Activated naive CD4-positive, alpha-beta T cell treated with anti-CD3 and anti-CD28 coated beads, Interleukin-2, amount 50 U/mL, for 72 hours (primary cell): ENCODE measurements around the gene TAS2R8. TPM values are rescaled to one million over a fixed set of nuclear protein-coding genes. Genes with fewer than 3 reads are reported as not detected.

ENCODE experiments used
- ATAC-seq, 2 donors: fragments of 150-1000 bp; cut with Tn5 transposase; 2 replicates each; pipeline ENCODE4 v1.10.0; 2021; ENCODE audit warnings: mild to moderate bottlenecking in 2 of 2, moderate library complexity in 2 of 2
- DNase-seq, 2 donors: peaks; one replicate each; pipeline ENCODE4 v3.0.0; 2021 to 2022; ENCODE audit warnings: low spot score in 2 of 2
- H3K27ac Mint-ChIP-seq, 2 donors: one replicate each; pipeline ENCODE4 v1.8.0; 2022; ENCODE audit warnings: mild to moderate bottlenecking in 2 of 2, mixed read lengths in 2 of 2
- H3K36me3 Mint-ChIP-seq, 2 donors: one replicate each; pipeline ENCODE4 v1.8.0; 2022; ENCODE audit warnings: mixed read lengths in 2 of 2
- H3K9me3 Mint-ChIP-seq, 2 donors: one replicate each; pipeline ENCODE4 v1.8.0; 2022; ENCODE audit warnings: mixed read lengths in 2 of 2
- total RNA-seq, 2 donors: library from RNA; stranded (reverse); gene quantifications; one replicate each; pipeline ENCODE4 v1.2.3, GENCODE V29; 2022

TAS2R8 gene
- total RNA-seq, 2 donors from 2014 or later = not detected

- ATAC-seq (no peak), DNase-seq (no peak)
- Mint-ChIP-seq H3K27ac (no peak overlapping the region), H3K36me3 (no peaks in the 10 kb centered on the region), H3K9me3 (no peaks in the 10 kb centered on the region)
These were observed 23.8 kb downstream of the TAS2R8 start for GRCh38 chr12:10783252-10783651.

DNA sequence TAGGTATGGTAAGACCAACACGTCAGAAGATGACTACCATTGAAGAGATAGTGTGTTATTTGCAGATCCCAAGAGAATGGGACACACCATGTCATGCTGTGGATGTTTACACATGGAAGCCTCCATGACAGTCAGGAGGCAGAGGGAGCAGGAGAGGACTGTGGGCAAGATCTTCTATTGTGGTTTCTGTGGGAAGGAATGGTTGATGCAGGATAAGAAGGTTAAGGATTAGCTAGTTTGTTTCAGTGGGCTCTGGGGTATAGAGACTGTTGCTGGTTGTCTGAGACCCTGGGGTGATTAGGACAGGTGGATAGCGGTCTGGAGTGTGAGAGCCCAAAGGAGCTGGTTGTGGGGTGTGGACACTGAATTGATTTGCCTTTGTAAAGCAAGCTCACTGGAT lies 28.0 kb downstream of the TAS2R8 start:
- DNase-seq (no peak), ATAC-seq (no peak)
- H3K36me3 Mint-ChIP-seq = no peaks in the 10 kb centered on the region
- H3K9me3 Mint-ChIP-seq = no peaks in the 10 kb centered on the region
- no peak overlapping the region for H3K27ac Mint-ChIP-seq

DNA sequence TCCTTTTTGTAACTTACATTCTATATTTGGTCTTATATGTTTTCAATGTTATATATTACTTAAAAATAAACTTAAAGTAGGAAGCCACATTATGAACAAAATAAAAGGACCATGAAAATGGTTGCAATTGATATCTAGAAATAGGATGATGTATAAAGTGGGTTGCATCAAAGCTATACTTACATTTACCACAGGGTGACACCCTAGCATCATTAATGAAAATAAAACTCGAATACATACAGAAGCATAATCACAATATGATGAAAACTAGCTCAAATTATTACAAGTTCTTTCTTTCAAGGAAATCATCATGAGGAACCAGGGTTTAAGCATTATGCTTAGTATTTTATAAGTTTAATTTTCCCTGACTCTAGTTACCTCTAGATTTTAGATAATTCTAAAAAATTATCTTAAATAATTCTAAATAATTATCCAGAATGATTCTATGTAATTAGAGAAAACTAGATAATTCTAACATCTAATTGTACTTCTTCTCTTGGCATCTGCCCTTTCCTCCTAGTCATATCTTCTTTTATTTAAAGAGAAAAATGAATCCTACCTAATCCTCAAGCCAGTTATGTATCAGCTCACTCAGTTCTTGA lies 35.9 kb downstream of the TAS2R8 start:
- DNase-seq = no peak
- Mint-ChIP-seq H3K27ac (no peak overlapping the region), H3K36me3 (no peaks in the 10 kb centered on the region), H3K9me3 (no peaks in the 10 kb centered on the region)
- peak in 1 of 2 donors; percentile 66 for ATAC-seq

DNA sequence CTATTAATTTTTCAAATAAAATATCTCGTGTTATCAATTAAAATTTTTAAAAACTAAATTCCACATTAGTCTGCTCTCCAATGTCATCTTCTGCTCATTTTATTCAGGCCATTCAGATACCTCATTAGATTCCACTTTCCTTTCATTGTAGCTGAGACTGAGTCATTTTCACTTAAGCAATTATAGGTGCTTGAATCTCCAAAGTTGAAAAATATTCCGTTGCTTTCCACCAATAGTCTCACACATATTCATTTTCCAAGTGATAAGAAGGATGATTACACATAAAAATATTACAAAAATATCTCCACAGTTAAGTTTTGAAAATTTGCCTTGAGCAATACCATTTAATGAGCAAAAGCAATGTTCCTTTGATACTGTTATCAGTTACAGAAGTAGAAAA lies 47.4 kb downstream of the TAS2R8 start:
- DNase-seq = no peak
- Mint-ChIP-seq H3K9me3 (peaks cover 11% of the 10 kb centered on the region in 2 donors), H3K27ac (no peak overlapping the region), H3K36me3 (peaks cover 11 to 12% of the 10 kb centered on the region in 2 donors)
- ATAC-seq = no peak

DNA sequence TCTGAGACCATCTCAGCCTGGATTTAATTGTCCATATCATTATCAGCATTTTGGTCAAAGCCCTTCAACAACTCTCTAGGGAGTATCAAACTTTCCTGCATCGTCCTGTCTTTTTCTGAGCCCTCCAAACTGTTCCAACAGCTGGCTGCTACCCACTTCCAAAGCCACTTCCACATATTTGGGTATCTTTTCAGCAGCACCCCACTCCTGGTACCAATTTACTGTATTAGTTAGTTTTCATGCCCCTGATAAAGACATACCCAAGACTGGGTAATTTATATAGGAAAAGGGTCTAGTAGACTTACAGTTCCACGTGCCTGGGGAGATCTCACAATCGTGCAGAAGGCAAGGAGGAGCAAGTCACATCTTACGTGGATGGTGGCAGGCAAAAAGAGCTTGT lies 50.9 kb downstream of the TAS2R8 start:
- Mint-ChIP-seq H3K9me3 (peaks cover 11% of the 10 kb centered on the region in 2 donors), H3K27ac (no peak overlapping the region), H3K36me3 (peaks cover 11 to 12% of the 10 kb centered on the region in 2 donors)
- ATAC-seq = no peak
- no peak for DNase-seq

Other genes starting within 250 kb of the TAS2R8 start
- gene MAGOHB, start 193.7 kb downstream of the TAS2R8 start, total RNA-seq = 10 to 100 TPM; 54.8 to 60.7 TPM
- under 1 TPM in 1 of 2 donors, not detected in 1; 0.74 TPM for gene STYK1, start 133.2 kb downstream of the TAS2R8 start, total RNA-seq
- 100 to 1,000 TPM in 1 of 2 donors, 10 to 100 TPM in 1; 44.9 to 156 TPM for gene YBX3, start 84.0 kb downstream of the TAS2R8 start, total RNA-seq
- gene TAS2R7, start 4.7 kb downstream of the TAS2R8 start, total RNA-seq = not detected
- gene TAS2R9, start 2.9 kb upstream of the TAS2R8 start, total RNA-seq = not detected
- gene TAS2R10, start 19.1 kb upstream of the TAS2R8 start, total RNA-seq = not detected
- gene PRR4, start 42.2 kb upstream of the TAS2R8 start, total RNA-seq = 1 to 10 TPM in 1 of 2 donors, under 1 TPM in 1; 0.48 to 2.4 TPM
- gene PRH1, start 77.0 kb upstream of the TAS2R8 start, total RNA-seq = 10 to 100 TPM in 1 of 2 donors, 1 to 10 TPM in 1; 7.8 to 25.1 TPM
- gene TAS2R13, start 102.3 kb upstream of the TAS2R8 start, total RNA-seq = 1 to 10 TPM in 1 of 2 donors, under 1 TPM in 1; 0.23 to 1.3 TPM
- gene PRH2, start 122.0 kb upstream of the TAS2R8 start, total RNA-seq = not detected
- gene TAS2R14, start 132.0 kb upstream of the TAS2R8 start, total RNA-seq = 1 to 10 TPM; 1.0 to 3.0 TPM
- 1 to 10 TPM in 1 of 2 donors, under 1 TPM in 1; 0.55 to 1.3 TPM for gene TAS2R50, start 179.6 kb upstream of the TAS2R8 start, total RNA-seq
- gene TAS2R20, start 191.0 kb upstream of the TAS2R8 start, total RNA-seq = 1 to 10 TPM; 1.5 to 3.7 TPM
- 1 to 10 TPM; 3.2 to 4.7 TPM for gene TAS2R19, start 215.3 kb upstream of the TAS2R8 start, total RNA-seq
- 1 to 10 TPM; 4.3 to 4.4 TPM for gene TAS2R31, start 224.1 kb upstream of the TAS2R8 start, total RNA-seq